OCI-LY1 (cell line): ENCODE results near the gene CPSF4.

ENCODE experiments used
- H2AFZ ChIP-seq: fragments of 200-600 bp; sonication (generic), shearing (Covaris generic); 2 replicates; pipeline ENCODE4 v1.6.0; 2014; ENCODE audit warnings: antibody characterized with exemption, mild to moderate bottlenecking, low read length
- H3F3A ChIP-seq: fragments of 200-600 bp; sonication (generic), shearing (Covaris generic); 2 replicates; pipeline ENCODE4 v1.6.0; 2014; ENCODE audit warnings: mild to moderate bottlenecking, antibody characterized with exemption, low read length, moderate library complexity; ENCODE audit not compliant: insufficient read depth
- H3K27ac ChIP-seq: fragments of 200-600 bp; sonication (generic); 2 replicates; pipeline ENCODE4 v1.5.1; 2014; ENCODE audit warnings: low read length, mixed run types, mild to moderate bottlenecking, low read depth; ENCODE audit not compliant: poor library complexity, severe bottlenecking
- H3K27me3 ChIP-seq: fragments of 200-600 bp; sonication (generic); 2 replicates; pipeline ENCODE4 v1.6.0; 2014; ENCODE audit warnings: antibody characterized with exemption, mild to moderate bottlenecking, low read length, moderate library complexity; ENCODE audit not compliant: insufficient read depth
- H3K36me3 ChIP-seq: fragments of 200-600 bp; sonication (generic); 2 replicates; pipeline ENCODE4 v1.6.1; 2014; ENCODE audit warnings: mild to moderate bottlenecking, antibody characterized with exemption, low read length, moderate library complexity, mixed read lengths; ENCODE audit not compliant: insufficient read depth
- H3K4me1 ChIP-seq: fragments of 200-600 bp; sonication (generic); 2 replicates; pipeline ENCODE4 v1.5.1; 2014; ENCODE audit warnings: mild to moderate bottlenecking, low read length, moderate library complexity; ENCODE audit not compliant: insufficient read depth, severe bottlenecking
- H3K4me2 ChIP-seq: fragments of 200-600 bp; sonication (generic), shearing (Covaris generic); 2 replicates; pipeline ENCODE4 v1.6.1; 2014; ENCODE audit warnings: low read length
- H3K4me3 ChIP-seq: fragments of 200-600 bp; sonication (generic); 2 replicates; pipeline ENCODE4 v1.5.1; 2014; ENCODE audit warnings: low read length, low read depth, mild to moderate bottlenecking, mixed read lengths; ENCODE audit not compliant: poor library complexity, severe bottlenecking
- H3K79me2 ChIP-seq: fragments of 200-600 bp; shearing (Covaris generic); 2 replicates; pipeline ENCODE4 v1.6.1; 2016; ENCODE audit warnings: mixed run types, low read length, mixed read lengths; ENCODE audit not compliant: insufficient read depth
- H3K9ac ChIP-seq: fragments of 200-600 bp; sonication (generic), shearing (Covaris generic); 2 replicates; pipeline ENCODE4 v1.6.1; 2014; ENCODE audit warnings: mild to moderate bottlenecking, low read length, mixed read lengths
- H3K9me2 ChIP-seq: fragments of 200-600 bp; sonication (generic), shearing (Covaris generic); 2 replicates; pipeline ENCODE4 v1.6.1; 2014; ENCODE audit warnings: low read depth, mild to moderate bottlenecking, low read length, mixed read lengths
- H3K9me3 ChIP-seq: fragments of 200-600 bp; shearing (Covaris generic); 2 replicates; pipeline ENCODE4 v1.6.1; 2014; ENCODE audit warnings: low read length, mixed read lengths
- H4K20me1 ChIP-seq: fragments of 200-600 bp; sonication (generic), shearing (Covaris generic); 2 replicates; pipeline ENCODE4 v1.6.0; 2016; ENCODE audit warnings: mild to moderate bottlenecking, low read length; ENCODE audit not compliant: insufficient read depth
- CTCF ChIP-seq: fragments of 200-600 bp; sonication (generic), shearing (Covaris generic); IDR thresholded peaks from 2 replicates; pipeline ENCODE4 v1.5.1; 2017; ENCODE audit warnings: mild to moderate bottlenecking, antibody characterized with exemption, low read length, moderate library complexity, mixed read lengths
- EZH2 ChIP-seq: fragments of 200-600 bp; sonication (generic), shearing (Covaris generic); IDR thresholded peaks from 2 replicates; pipeline ENCODE4 v1.8.0; 2017; ENCODE audit warnings: borderline replicate concordance, mixed run types, mild to moderate bottlenecking, antibody characterized with exemption, low read length, moderate library complexity, mixed read lengths

CPSF4 gene

GRCh38 chr7:99394188-99394502 is 44.6 kb upstream of the CPSF4 start:
- H3K4me3 ChIP-seq, result no peak overlapping the region
- no peaks in the 10 kb centered on the region for H3F3A ChIP-seq
- H4K20me1 ChIP-seq, result no peaks in the 10 kb centered on the region
- H3K79me2 ChIP-seq, result no peaks in the 10 kb centered on the region
- H2AFZ ChIP-seq, result no peak overlapping the region
- TF ChIP-seq CTCF (no peak), EZH2 (no peak)
- H3K27ac ChIP-seq, result no peak overlapping the region
- H3K4me1 ChIP-seq, result peaks cover 18% of the 10 kb centered on the region
- H3K27me3 ChIP-seq, result no peaks in the 10 kb centered on the region
- no peaks in the 10 kb centered on the region for H3K9me2 ChIP-seq
- H3K9ac ChIP-seq, result no peak overlapping the region
- H3K36me3 ChIP-seq, result peaks cover 93% of the 10 kb centered on the region
- no peaks in the 10 kb centered on the region for H3K9me3 ChIP-seq
- H3K4me2 ChIP-seq, result no peak overlapping the region

GRCh38 chr7:99395616-99396327 is 43.0 kb upstream of the CPSF4 start:
- H3K4me2 ChIP-seq, result no peak overlapping the region
- no peak; the same call in 1 of the 2 replicates for TF ChIP-seq CTCF
- TF ChIP-seq EZH2, result no peak
- H2AFZ ChIP-seq, result no peak overlapping the region
- no peaks in the 10 kb centered on the region for H3F3A ChIP-seq
- no peak overlapping the region for H3K27ac ChIP-seq
- no peaks in the 10 kb centered on the region for H3K9me2 ChIP-seq
- H3K4me1 ChIP-seq, result peaks cover 18% of the 10 kb centered on the region
- H3K9ac ChIP-seq, result no peak overlapping the region
- H3K4me3 ChIP-seq, result no peak overlapping the region
- H3K9me3 ChIP-seq, result no peaks in the 10 kb centered on the region
- H3K36me3 ChIP-seq, result peaks cover 93% of the 10 kb centered on the region
- H3K27me3 ChIP-seq, result no peaks in the 10 kb centered on the region
- H4K20me1 ChIP-seq, result no peaks in the 10 kb centered on the region
- no peaks in the 10 kb centered on the region for H3K79me2 ChIP-seq

- Histone ChIP-seq H3K9me2 (no peaks in the 10 kb centered on the region), H3K4me2 (no peak overlapping the region), H3K27me3 (no peaks in the 10 kb centered on the region), H4K20me1 (no peaks in the 10 kb centered on the region), H2AFZ (no peak overlapping the region), H3K9me3 (no peaks in the 10 kb centered on the region), H3K4me1 (peaks cover 18% of the 10 kb centered on the region), H3K4me3 (no peak overlapping the region), H3K9ac (no peak overlapping the region), H3K79me2 (no peaks in the 10 kb centered on the region), H3F3A (no peaks in the 10 kb centered on the region), H3K36me3 (peaks cover 93% of the 10 kb centered on the region), H3K27ac (no peak overlapping the region)
- no peak for TF ChIP-seq EZH2
- TF ChIP-seq CTCF, result no peak
Observed at GRCh38 chr7:99396418-99397296, 42.1 kb upstream of the CPSF4 start.
